Measurements from ENCODE around the gene BUD23. TPM values are rescaled to one million over a fixed set of nuclear protein-coding genes. Genes with fewer than 3 reads are reported as not detected.
"Not testable (repeated sequence)": the region's sequence is repeated elsewhere in the genome, so short reads cannot be mapped to it uniquely, and the experiment has no call there.

BUD23 gene
- total and polyA plus RNA-seq, 9 of the 15 experiments (the other 6 are each of a cell fraction or from before 2014, with no cell fraction given) = 79.5 to 270 (median 150) TPM

GRCh38 chr7:73722182-73722581 is 38.8 kb downstream of the BUD23 start:
- H3K27ac ChIP-seq (ENCODE audit: extremely low read depth, low read depth, low read length); DNase-seq (ENCODE audit: extremely low read depth in 1 of 4, low spot score in 3 of 4); H3K4me2 ChIP-seq (ENCODE audit: insufficient read depth, low read length); H3K9ac ChIP-seq (ENCODE audit: insufficient read depth in 1 of 2, low read depth in 2 of 2, low read length in 2 of 2); FAIRE-seq; BruUV-seq (replicated peaks); POLR2A ChIA-PET; H3K9me1 ChIP-seq (ENCODE audit: control insufficient read depth, insufficient read depth, low read length); H2AFZ ChIP-seq (ENCODE audit: low read depth, low read length); H3K9me3 ChIP-seq (replicated peaks; ENCODE audit: control insufficient read depth, insufficient read depth, low read depth, low read length); ATAC-seq; CTCF ChIA-PET (ENCODE audit: low intra/inter-chr PET ratio); intact Hi-C loops (cut with micrococcal nuclease); in situ Hi-C loops (cut with MboI); H3K79me2 ChIP-seq (ENCODE audit: control insufficient read depth, insufficient read depth, low read length); H3K27me3 ChIP-seq (ENCODE audit: control insufficient read depth in 2 of 2, insufficient read depth in 2 of 2, low read length in 2 of 2); H3K4me3 ChIP-seq; H3K36me3 ChIP-seq (ENCODE audit: control insufficient read depth, insufficient read depth, low read length): not testable (repeated sequence)
- peaks cover 16% of the 10 kb centered on the region for H4K20me1 ChIP-seq (replicated peaks; ENCODE audit: control insufficient read depth, insufficient read depth, low read length)
- peaks cover 2 to 29% of the 10 kb centered on the region in 2 experiments; a peak in 4 of 5 replicates for H3K4me1 ChIP-seq (replicated peaks in 1 of 2; ENCODE audit: control insufficient read depth in 2 of 2, insufficient read depth in 2 of 2, low read length in 2 of 2)
- WGBS (ENCODE audit: insufficient coverage, low coverage, missing lambda C conversion rate) = 15% methylated on average over 4 of the region's 4 CpGs

GRCh38 chr7:73722785-73723184 is 39.4 kb downstream of the BUD23 start:
- H3K79me2 ChIP-seq (ENCODE audit: control insufficient read depth, insufficient read depth, low read length) = peaks cover 9% of the 10 kb centered on the region; the same call in 2 of the 3 replicates
- H3K4me2 ChIP-seq (ENCODE audit: insufficient read depth, low read length) = no peak overlapping the region
- peaks cover 10% of the 10 kb centered on the region for H4K20me1 ChIP-seq (replicated peaks; ENCODE audit: control insufficient read depth, insufficient read depth, low read length)
- TF ChIP-seq ZFP36 (IDR thresholded peaks at IDR 0.05; ENCODE audit: low read depth, low read length, partially characterized antibody) (peak; percentile 89), FOXA1 (IDR thresholded peaks at IDR 0.05; ENCODE audit: borderline replicate concordance) (no peak), MEF2D (tag; conservative IDR thresholded peaks at IDR 0.05; ENCODE audit: low read depth) (no peak), PATZ1 (CRISPR knock-in tag; IDR thresholded peaks at IDR 0.05; ENCODE audit: borderline replicate concordance) (no peak), ZNF263 (CRISPR knock-in tag; IDR thresholded peaks at IDR 0.05; ENCODE audit: borderline replicate concordance) (peak; percentile 54; the same call in 1 of the 2 replicates)
- H3K9me3 ChIP-seq (replicated peaks; ENCODE audit: control insufficient read depth, insufficient read depth, low read depth, low read length) = no peaks in the 10 kb centered on the region
- no peaks in the 10 kb centered on the region for H3K9me1 ChIP-seq (ENCODE audit: control insufficient read depth, insufficient read depth, low read length)
- FAIRE-seq (no peak), DNase-seq (ENCODE audit: extremely low read depth in 1 of 4, low spot score in 3 of 4) (no peak), ATAC-seq (no peak)
- no peak overlapping the region for H3K27ac ChIP-seq (ENCODE audit: extremely low read depth, low read depth, low read length)
- in situ Hi-C loops (cut with MboI) (no loop called here), intact Hi-C loops (cut with micrococcal nuclease) (no loop called here)
- H3K4me1 ChIP-seq (replicated peaks in 1 of 2; ENCODE audit: control insufficient read depth in 2 of 2, insufficient read depth in 2 of 2, low read length in 2 of 2) = peaks cover under 1 to 24% of the 10 kb centered on the region in 2 experiments
- ChIA-PET CTCF (ENCODE audit: low intra/inter-chr PET ratio) (no interaction called here), POLR2A (no interaction called here)
- BruUV-seq (replicated peaks) = no TSS peak
- no peak overlapping the region for H2AFZ ChIP-seq (ENCODE audit: low read depth, low read length)
- no peaks in the 10 kb centered on the region for H3K27me3 ChIP-seq (ENCODE audit: control insufficient read depth in 2 of 2, insufficient read depth in 2 of 2, low read length in 2 of 2)
- no peaks in the 10 kb centered on the region for H3K36me3 ChIP-seq (ENCODE audit: control insufficient read depth, insufficient read depth, low read length)
- no peak overlapping the region for H3K9ac ChIP-seq (ENCODE audit: insufficient read depth in 1 of 2, low read depth in 2 of 2, low read length in 2 of 2)
- no peak overlapping the region for H3K4me3 ChIP-seq
- 28% methylated on average over 5 of the region's 6 CpGs for WGBS (ENCODE audit: insufficient coverage, low coverage, missing lambda C conversion rate)
